HCT116 (cell line): Measurements from ENCODE around the gene BRINP2.

Experiments used
- FOSL1 ChIP-seq: IDR thresholded peaks from 2 replicates; pipeline ENCODE4 v1.6.1; 2012; ENCODE audit warnings: low read depth
- POLR2A ChIP-seq: IDR thresholded peaks from 2 replicates; pipeline ENCODE4 v1.7.0; 2011; ENCODE audit warnings: borderline replicate concordance; ENCODE audit not compliant: insufficient read depth, insufficient read length; ENCODE audit errors: extremely low read depth
- SIN3A ChIP-seq: IDR thresholded peaks from 2 replicates; pipeline ENCODE4 v1.6.1; 2012; ENCODE audit warnings: low read depth
- TF ChIP-seq, protein P1 (sequence below), 3 experiments: fragments of 200-600 bp in 1 of 3; sonication (generic) in 1 of 3; IDR thresholded peaks in 2 of 3; conservative IDR thresholded peaks in 1 of 3; 2 replicates each; pipeline ENCODE4 v1.5.1; 2012 to 2017; ENCODE audit warnings: low read depth in 2 of 3, low read length in 2 of 3, antibody characterized with exemption in 1 of 3, borderline replicate concordance in 1 of 3, control low read depth in 1 of 3, mild to moderate bottlenecking in 1 of 3, mixed read lengths in 1 of 3, mixed run types in 1 of 3, moderate library complexity in 1 of 3; ENCODE audit not compliant: insufficient read depth in 1 of 3

GRCh38 chr1:177132141-177132540 is 38.6 kb upstream of the BRINP2 start:
- TF ChIP-seq POLR2A (no peak), SIN3A (no peak), FOSL1 (no peak)
- TF ChIP-seq, protein P1, sequence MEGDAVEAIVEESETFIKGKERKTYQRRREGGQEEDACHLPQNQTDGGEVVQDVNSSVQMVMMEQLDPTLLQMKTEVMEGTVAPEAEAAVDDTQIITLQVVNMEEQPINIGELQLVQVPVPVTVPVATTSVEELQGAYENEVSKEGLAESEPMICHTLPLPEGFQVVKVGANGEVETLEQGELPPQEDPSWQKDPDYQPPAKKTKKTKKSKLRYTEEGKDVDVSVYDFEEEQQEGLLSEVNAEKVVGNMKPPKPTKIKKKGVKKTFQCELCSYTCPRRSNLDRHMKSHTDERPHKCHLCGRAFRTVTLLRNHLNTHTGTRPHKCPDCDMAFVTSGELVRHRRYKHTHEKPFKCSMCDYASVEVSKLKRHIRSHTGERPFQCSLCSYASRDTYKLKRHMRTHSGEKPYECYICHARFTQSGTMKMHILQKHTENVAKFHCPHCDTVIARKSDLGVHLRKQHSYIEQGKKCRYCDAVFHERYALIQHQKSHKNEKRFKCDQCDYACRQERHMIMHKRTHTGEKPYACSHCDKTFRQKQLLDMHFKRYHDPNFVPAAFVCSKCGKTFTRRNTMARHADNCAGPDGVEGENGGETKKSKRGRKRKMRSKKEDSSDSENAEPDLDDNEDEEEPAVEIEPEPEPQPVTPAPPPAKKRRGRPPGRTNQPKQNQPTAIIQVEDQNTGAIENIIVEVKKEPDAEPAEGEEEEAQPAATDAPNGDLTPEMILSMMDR (IDR thresholded peaks at IDR 0.05 in 2 of 3, conservative IDR thresholded peaks at IDR 0.05 in 1 of 3; ENCODE audit: borderline replicate concordance in 1 of 3, insufficient read depth in 1 of 3, low read depth in 2 of 3, low read length in 2 of 3): no peak
